Erythroblast (primary cell): Measurements from ENCODE around the gene PSMA5.
"Not testable (repeated sequence)": the region's sequence is repeated elsewhere in the genome, so short reads cannot be mapped to it uniquely, and the experiment has no call there.

Experiments used
- GATA1 ChIP-seq: IDR thresholded peaks from 2 replicates; pipeline ENCODE4 v1.6.1; 2011; ENCODE audit warnings: low read depth, mild to moderate bottlenecking, control low read depth, low read length, moderate library complexity
- POLR2A ChIP-seq: IDR thresholded peaks from 2 replicates; pipeline ENCODE4 v1.6.1; 2011; ENCODE audit warnings: mild to moderate bottlenecking, low read length

GRCh38 chr1:109395282-109395599 lies 31.0 kb downstream of the PSMA5 start:
- not testable (repeated sequence) for TF ChIP-seq POLR2A, GATA1
